HCT116 (cell line): ENCODE data around the gene STAMBP. TPM values are rescaled to one million over a fixed set of nuclear protein-coding genes. Genes with fewer than 3 reads are reported as not detected.

Experiments used
- ATAC-seq: fragments of 200-7000 bp; cut with Tn5 transposase; 2 replicates; pipeline ENCODE4 v1.9.1; 2020; ENCODE audit warnings: mild to moderate bottlenecking, moderate library complexity
- BruUV-seq: library from RNA; stranded (reverse); fragments of 400-500 nt; replicated peaks from 2 replicates; lab custom pipeline; 2021; lab: Mats Ljungman, UMichigan
- CTCF ChIA-PET: fragments of 300-600 bp; sonication (Branson Sonifier 250); formaldehyde crosslinking; loops from one replicate; lab custom pipeline; 2021; ENCODE audit warnings: antibody characterized with exemption; lab: Charles Lee
- POLR2A ChIA-PET: fragments of 300-600, 350-600 bp; sonication (Branson Sonifier 250); formaldehyde crosslinking; loops from one replicate; lab custom pipeline; 2021; ENCODE audit warnings: antibody characterized with exemption; lab: Charles Lee
- RAD21 ChIA-PET, 2 experiments: fragments of 300-600 bp; sonication (Branson Sonifier 250); formaldehyde crosslinking; loops; one replicate each; lab custom pipeline; 2023; ENCODE audit warnings: low total read pairs in 2 of 2; ENCODE audit not compliant: uncharacterized antibody in 2 of 2, unreplicated experiment in 2 of 2, low non-redundant PET in 1 of 2; lab: Charles Lee
- DNase-seq: peaks from one replicate; pipeline ENCODE4 v3.0.0-alpha.2; 2010; ENCODE audit warnings: low read depth, low spot score
- H2AFZ ChIP-seq: fragments of 200-600 bp; shearing (Covaris generic), sonication (generic); 2 replicates; pipeline ENCODE4 v1.6.1; 2017; ENCODE audit warnings: low read depth, mixed run types, mixed read lengths, antibody characterized with exemption, low read length; ENCODE audit not compliant: poor library complexity, severe bottlenecking
- H3K27ac ChIP-seq: 2 replicates; pipeline ENCODE4 v1.5.1; 2012; ENCODE audit warnings: low read depth, low read length
- H3K27me3 ChIP-seq: fragments of 200-600 bp; sonication (generic); 2 replicates; pipeline ENCODE4 v1.6.1; 2016; ENCODE audit warnings: mixed run types, low read length, mixed read lengths; ENCODE audit not compliant: insufficient read depth
- H3K36me3 ChIP-seq, 2 experiments: fragments of 200-500 bp in 1 of 2; fragments of 200-600 bp in 1 of 2; sonication (Bioruptor generic) in 1 of 2; sonication (generic) in 1 of 2; 2 replicates each; pipeline versions ENCODE4 v1.5.1 to v1.6.1; 2014 to 2016; ENCODE audit warnings: low read length in 2 of 2, inconsistent platforms in 1 of 2, mixed read lengths in 1 of 2, mixed run types in 1 of 2; ENCODE audit not compliant: insufficient read depth in 2 of 2, control insufficient read depth in 1 of 2
- H3K4me1 ChIP-seq, 2 experiments: fragments of 200-600 bp in 1 of 2; sonication (generic) in 1 of 2; 2 replicates each; pipeline versions ENCODE4 v1.5.1 to v1.6.1; 2012 to 2017; ENCODE audit warnings: low read length in 2 of 2, inconsistent platforms in 1 of 2, mild to moderate bottlenecking in 1 of 2, mixed read lengths in 1 of 2, mixed run types in 1 of 2, moderate library complexity in 1 of 2; ENCODE audit not compliant: insufficient read depth in 2 of 2, control insufficient read depth in 1 of 2
- H3K4me2 ChIP-seq: fragments of 200-600 bp; sonication (generic); 2 replicates; pipeline ENCODE4 v1.6.1; 2017; ENCODE audit warnings: mixed run types, low read length, mixed read lengths
- H3K4me3 ChIP-seq, 2 experiments: fragments of 200-600 bp in 1 of 2; sonication (generic) in 1 of 2; replicated peaks in 1 of 2; 2 replicates each; pipeline ENCODE4 v1.5.1; 2011 to 2016; ENCODE audit warnings: low read length in 2 of 2, control low read depth in 1 of 2, low read depth in 1 of 2, mild to moderate bottlenecking in 1 of 2, mixed read lengths in 1 of 2, mixed run types in 1 of 2
- H3K79me2 ChIP-seq: fragments of 200-600 bp; sonication (generic); 2 replicates; pipeline ENCODE4 v1.6.1; 2017; ENCODE audit warnings: mild to moderate bottlenecking, mixed run types, low read length, moderate library complexity, mixed read lengths; ENCODE audit not compliant: insufficient read depth
- H3K9ac ChIP-seq: fragments of 200-600 bp; sonication (generic); 2 replicates; pipeline ENCODE4 v1.6.1; 2016; ENCODE audit warnings: low read length, mixed read lengths
- H3K9me2 ChIP-seq: fragments of 200-600 bp; sonication (generic), shearing (Covaris generic); 2 replicates; pipeline ENCODE4 v1.6.1; 2017; ENCODE audit warnings: mixed run types, mild to moderate bottlenecking, moderate library complexity; ENCODE audit not compliant: insufficient read depth
- H3K9me3 ChIP-seq, 2 experiments: fragments of 200-500 bp in 1 of 2; fragments of 200-600 bp in 1 of 2; sonication (Bioruptor generic) in 1 of 2; sonication (generic) in 1 of 2; 2 replicates each; pipeline ENCODE4 v1.6.1; 2014 to 2017; ENCODE audit warnings: low read length in 2 of 2, mixed read lengths in 2 of 2, inconsistent platforms in 1 of 2, low read depth in 1 of 2, mild to moderate bottlenecking in 1 of 2, mixed run types in 1 of 2, moderate library complexity in 1 of 2; ENCODE audit not compliant: control insufficient read depth in 1 of 2, insufficient read depth in 1 of 2
- H4K20me1 ChIP-seq: fragments of 200-600 bp; sonication (generic), shearing (Covaris generic); 2 replicates; pipeline ENCODE4 v1.6.1; 2017; ENCODE audit warnings: mixed run types, mild to moderate bottlenecking, moderate library complexity; ENCODE audit not compliant: insufficient read depth
- CEBPB ChIP-seq: IDR thresholded peaks from 2 replicates; pipeline ENCODE4 v1.6.1; 2012; ENCODE audit warnings: low read depth
- EGR1 ChIP-seq: IDR thresholded peaks from 2 replicates; pipeline ENCODE4 v1.6.1; 2012; ENCODE audit warnings: low read depth
- POLR2A ChIP-seq: IDR thresholded peaks from 2 replicates; pipeline ENCODE4 v1.7.0; 2011; ENCODE audit warnings: borderline replicate concordance; ENCODE audit not compliant: insufficient read depth, insufficient read length; ENCODE audit errors: extremely low read depth
- RAD21 ChIP-seq: IDR thresholded peaks from 2 replicates; pipeline ENCODE4 v1.6.1; 2012; ENCODE audit warnings: low read depth, mild to moderate bottlenecking
- SIN3A ChIP-seq: IDR thresholded peaks from 2 replicates; pipeline ENCODE4 v1.6.1; 2012; ENCODE audit warnings: low read depth
- SP1 ChIP-seq: IDR thresholded peaks from 2 replicates; pipeline ENCODE4 v1.6.1; 2012; ENCODE audit warnings: low read depth
- TCF7L2 ChIP-seq: IDR thresholded peaks from 2 replicates; pipeline ENCODE4 v1.7.0; 2011; ENCODE audit warnings: borderline replicate concordance, inconsistent platforms; ENCODE audit not compliant: insufficient read depth, insufficient read length; ENCODE audit errors: extremely low read depth
- ZBTB33 ChIP-seq: IDR thresholded peaks from 2 replicates; pipeline ENCODE4 v1.6.1; 2011; ENCODE audit warnings: mild to moderate bottlenecking, low read length, moderate library complexity; ENCODE audit not compliant: insufficient replicate concordance; ENCODE audit errors: extremely low read depth
- ZNF274 ChIP-seq: fragments of 200-500 bp; sonication (Bioruptor generic); IDR thresholded peaks from 2 replicates; pipeline ENCODE4 v1.6.1; 2014; ENCODE audit warnings: mild to moderate bottlenecking, low read depth, low read length, inconsistent platforms
- intact Hi-C: fragments of 100-400 bp; cut with micrococcal nuclease; formaldehyde crosslinking; loops from 2 replicates; pipeline ENCODE4 v1.10.0; 2022
- total RNA-seq: library from RNA; stranded (reverse); gene quantifications from one replicate; pipeline ENCODE4 v1.2.1, GENCODE V29; 2021; ENCODE audit not compliant: unreplicated experiment

STAMBP gene
- total RNA-seq, 1 experiment from 2014 or later: 45.2 TPM

DNA sequence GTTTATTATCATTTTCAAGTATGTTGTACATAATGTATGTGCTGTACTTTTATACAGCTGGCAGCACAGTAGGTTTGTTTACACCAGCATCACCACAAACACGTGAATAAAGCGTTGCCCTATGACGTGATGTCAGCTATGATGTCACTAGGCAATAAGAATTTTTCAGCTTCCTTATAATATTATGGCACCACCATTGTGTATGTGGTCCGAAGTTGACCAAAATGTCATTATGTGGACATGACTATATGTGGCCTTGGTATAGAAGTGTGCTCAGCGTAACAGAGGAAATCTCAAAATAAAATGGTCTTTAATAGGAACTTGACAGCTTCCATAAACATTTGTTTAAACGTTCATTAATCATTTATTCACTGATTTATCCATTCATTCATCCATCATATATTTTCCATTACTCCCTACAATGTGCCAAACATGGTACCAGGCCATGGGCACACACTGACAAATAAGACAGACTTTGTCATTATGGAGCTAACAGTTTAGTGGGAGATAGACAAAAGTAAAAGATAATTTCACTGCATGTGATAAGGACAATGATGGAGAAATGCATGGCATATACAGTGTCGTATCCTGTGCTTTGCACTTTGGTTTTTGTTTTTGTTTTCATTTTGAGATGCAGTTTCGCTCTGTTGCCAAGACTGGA is 82.9 kb downstream of the STAMBP start:
- no peaks in the 10 kb centered on the region for H3K9me2 ChIP-seq
- RAD21 ChIA-PET: interaction anchor here in 1 of 2 experiments (0.6 kb wide), 1 partner anchor 59 kb away, joined by 4 read pairs; no protein-coding TSS in a partner anchor
- BruUV-seq: no TSS peak
- no peaks in the 10 kb centered on the region for H4K20me1 ChIP-seq
- intact Hi-C loops: no loop called here
- H3K79me2 ChIP-seq: no peaks in the 10 kb centered on the region
- no peak overlapping the region for H3K27ac ChIP-seq
- no peak overlapping the region for H3K4me3 ChIP-seq
- POLR2A ChIA-PET: interaction anchor here (1.3 kb wide), 1 partner anchor 9 kb away, joined by 4 read pairs; no protein-coding TSS in a partner anchor
- H3K4me2 ChIP-seq: no peak overlapping the region
- H3K27me3 ChIP-seq: no peaks in the 10 kb centered on the region
- ATAC-seq: no peak
- CTCF ChIA-PET: interaction anchor here (0.9 kb wide), 1 partner anchor 9 kb away, joined by 4 read pairs; no protein-coding TSS in a partner anchor
- no peak overlapping the region for H3K9ac ChIP-seq
- H3K4me1 ChIP-seq: no peaks in the 10 kb centered on the region
- no peak for DNase-seq
- no peaks in the 10 kb centered on the region for H3K36me3 ChIP-seq
- no peak overlapping the region for H2AFZ ChIP-seq
- no peak for TF ChIP-seq ZBTB33
- TF ChIP-seq RAD21: no peak
- TF ChIP-seq EGR1: no peak
- TF ChIP-seq SIN3A: no peak
- no peak for TF ChIP-seq ZNF274
- TF ChIP-seq SP1: no peak
- no peak for TF ChIP-seq POLR2A
- no peak for TF ChIP-seq TCF7L2
- TF ChIP-seq CEBPB: no peak
- no peaks in the 10 kb centered on the region for H3K9me3 ChIP-seq
